ENCODE results near the gene MATN1. TPM values are rescaled to one million over a fixed set of nuclear protein-coding genes. Genes with fewer than 3 reads are reported as not detected.
"Not testable (repeated sequence)": the region's sequence is repeated elsewhere in the genome, so short reads cannot be mapped to it uniquely, and the experiment has no call there.

MATN1 gene
- total RNA-seq, 6 donors from 2014 or later = 0.15 TPM; not detected in 5

GRCh38 chr1:30689901-30690645 lies 33.3 kb downstream of the MATN1 start:
- peaks cover 0 to 8% (median 1%) of the 10 kb centered on the region in 4 donors for H3K27me3 ChIP-seq
- peaks cover 0 to 8% (median 3%) of the 10 kb centered on the region in 4 donors for H3K4me1 ChIP-seq
- WGBS, 2 donors = 53 to 64% methylated on average over 7 of the region's 7 CpGs
- no peak overlapping the region for H3K27ac ChIP-seq
- ATAC-seq (ENCODE audit: low FRiP score in 2 of 2) (no peak), DNase-seq (no peak)
- TF ChIP-seq POLR2AphosphoS5 (IDR thresholded peaks at IDR 0.05) = no peak
- no peak for TF ChIP-seq POLR2A (IDR thresholded peaks at IDR 0.05)
- TF ChIP-seq CTCF (IDR thresholded peaks at IDR 0.05) = no peak
- TF ChIP-seq EP300 (IDR thresholded peaks at IDR 0.05) = no peak
- no peak overlapping the region for H3K4me3 ChIP-seq
- no peaks in the 10 kb centered on the region for H3K9me3 ChIP-seq
- H3K36me3 ChIP-seq = no peaks in the 10 kb centered on the region

- no peak overlapping the region for H3K27ac ChIP-seq
- peaks cover 0 to 12% (median 5%) of the 10 kb centered on the region in 4 donors for H3K4me1 ChIP-seq
- no peaks in the 10 kb centered on the region for H3K9me3 ChIP-seq
- no peak overlapping the region for H3K4me3 ChIP-seq
- DNase-seq (no peak), ATAC-seq (ENCODE audit: low FRiP score in 2 of 2) (no peak)
- 76 to 79% methylated on average over 4 to 11 of the region's 11 CpGs for WGBS, 2 donors
- no peak for TF ChIP-seq CTCF (IDR thresholded peaks at IDR 0.05)
- no peak for TF ChIP-seq EP300 (IDR thresholded peaks at IDR 0.05)
- no peak for TF ChIP-seq POLR2A (IDR thresholded peaks at IDR 0.05)
- no peak for TF ChIP-seq POLR2AphosphoS5 (IDR thresholded peaks at IDR 0.05)
- peaks cover 0 to 13% (median 6%) of the 10 kb centered on the region in 4 donors for H3K27me3 ChIP-seq
- H3K36me3 ChIP-seq = no peaks in the 10 kb centered on the region
Observed at GRCh38 chr1:30688920-30689794, 34.2 kb downstream of the MATN1 start.

- not testable (repeated sequence) for H3K27ac ChIP-seq; H3K4me3 ChIP-seq; H3K9me3 ChIP-seq; DNase-seq; H3K36me3 ChIP-seq; ATAC-seq (ENCODE audit: low FRiP score in 2 of 2)
- 92 to 96% methylated on average over 9 of the region's 9 CpGs for WGBS, 2 donors
- Histone ChIP-seq H3K4me1 (peaks cover 0 to 12% (median 5%) of the 10 kb centered on the region in 4 donors), H3K27me3 (peaks cover 0 to 17% (median 8%) of the 10 kb centered on the region in 4 donors)
Observed at GRCh38 chr1:30688516-30688915, 34.9 kb downstream of the MATN1 start.

- ATAC-seq (ENCODE audit: low FRiP score in 2 of 2) (no peak), DNase-seq (no peak)
- 84 to 96% methylated on average over 6 of the region's 6 CpGs for WGBS, 2 donors
- H3K27ac ChIP-seq = no peak overlapping the region
- TF ChIP-seq POLR2AphosphoS5 (IDR thresholded peaks at IDR 0.05) = no peak
- no peak for TF ChIP-seq POLR2A (IDR thresholded peaks at IDR 0.05)
- TF ChIP-seq EP300 (IDR thresholded peaks at IDR 0.05) = no peak
- TF ChIP-seq CTCF (IDR thresholded peaks at IDR 0.05) = no peak
- H3K4me3 ChIP-seq = no peak overlapping the region
- H3K9me3 ChIP-seq = no peaks in the 10 kb centered on the region
- no peaks in the 10 kb centered on the region for H3K36me3 ChIP-seq
- H3K27me3 ChIP-seq = peaks cover 0 to 17% (median 8%) of the 10 kb centered on the region in 4 donors
- peaks cover 0 to 12% (median 5%) of the 10 kb centered on the region in 4 donors for H3K4me1 ChIP-seq
Observed at GRCh38 chr1:30687886-30688285, 35.5 kb downstream of the MATN1 start.

GRCh38 chr1:30686236-30686935 lies 37.0 kb downstream of the MATN1 start:
- DNase-seq (no peak), ATAC-seq (ENCODE audit: low FRiP score in 2 of 2) (no peak)
- Histone ChIP-seq H3K4me1 (peaks cover 0 to 12% (median 5%) of the 10 kb centered on the region in 4 donors), H3K4me3 (no peak overlapping the region), H3K27ac (no peak overlapping the region), H3K9me3 (no peaks in the 10 kb centered on the region), H3K27me3 (peaks cover 0 to 17% (median 8%) of the 10 kb centered on the region in 4 donors), H3K36me3 (no peaks in the 10 kb centered on the region)
- TF ChIP-seq POLR2A (IDR thresholded peaks at IDR 0.05) (no peak), CTCF (IDR thresholded peaks at IDR 0.05) (no peak)
- 55 to 65% methylated on average over 10 of the region's 10 CpGs for WGBS, 2 donors

Data from upper lobe of left lung (tissue), 6 donors.